Measurements from ENCODE around the gene CDH13. TPM values are rescaled to one million over a fixed set of nuclear protein-coding genes. Genes with fewer than 3 reads are reported as not detected.

CDH13 gene
- total and polyA plus RNA-seq, 10 of the 15 experiments (the other 5 are each of a cell fraction or from before 2014, with no cell fraction given), result under 0.01 to 0.05 TPM; not detected in 8

DNA sequence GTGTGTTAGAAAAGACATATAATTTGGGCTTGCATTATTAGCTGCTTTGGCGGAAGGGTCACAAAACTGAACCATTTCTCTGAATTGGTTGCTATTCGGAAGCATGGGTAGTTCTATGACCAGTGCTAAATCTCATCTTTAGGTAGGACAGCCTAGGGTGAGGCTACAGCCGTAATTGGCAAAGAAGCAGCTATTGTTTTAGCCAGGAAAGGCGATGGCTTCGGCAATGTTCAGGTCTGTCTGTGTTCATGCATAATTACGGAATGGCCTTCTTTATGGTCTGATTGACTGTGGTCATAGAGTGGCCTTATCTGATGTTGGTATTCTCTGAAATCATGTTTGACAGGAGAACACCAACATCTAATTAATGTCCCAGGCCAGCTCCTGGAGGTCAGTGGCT, 812.6 kb downstream of the CDH13 start:
- Histone ChIP-seq H3K36me3 (ENCODE audit: control insufficient read depth in 2 of 2, insufficient read depth in 2 of 2, low read length in 1 of 2) (no peaks in the 10 kb centered on the region), H3K9me3 (replicated peaks; ENCODE audit: control insufficient read depth, insufficient read depth, low read length) (no peaks in the 10 kb centered on the region), H3K4me3 (no peak overlapping the region), H3K4me2 (ENCODE audit: control insufficient read depth, insufficient read depth) (no peak overlapping the region), H3K27me3 (replicated peaks in 1 of 2; ENCODE audit: control insufficient read depth in 2 of 2, insufficient read depth in 2 of 2, low read length in 1 of 2) (no peaks in the 10 kb centered on the region), H4K20me1 (ENCODE audit: control insufficient read depth, insufficient read depth) (no peaks in the 10 kb centered on the region), H3K79me2 (ENCODE audit: control insufficient read depth, insufficient read depth, low read length) (no peaks in the 10 kb centered on the region), H3K4me1 (ENCODE audit: control insufficient read depth, insufficient read depth, low read length) (no peaks in the 10 kb centered on the region), H3K27ac (ENCODE audit: control insufficient read depth, insufficient read depth) (no peak overlapping the region), H3K9ac (ENCODE audit: control insufficient read depth, insufficient read depth, low read length) (no peak overlapping the region), H2AFZ (ENCODE audit: control insufficient read depth, low read depth, low read length) (no peak overlapping the region)
- POLR2A ChIA-PET, result interaction anchor here (0.6 kb wide), 1 partner anchor 85 kb away, joined by 4 read pairs; no protein-coding TSS in a partner anchor
- no peak for ATAC-seq
- no peak for FAIRE-seq
- no TSS peak for BruUV-seq (replicated peaks)
- RAD21 ChIA-PET (ENCODE audit: unreplicated experiment), result no interaction called here
- in situ Hi-C loops (cut with MboI), result no loop called here
- CTCF ChIA-PET, result interaction anchor here (1.0 kb wide), 1 partner anchor 7 kb away, joined by 3 read pairs; no protein-coding TSS in a partner anchor
- DNase-seq (ENCODE audit: low read depth, low spot score), result no peak
- intact Hi-C loops (cut with micrococcal nuclease; ENCODE audit: unreplicated experiment), result no loop called here
- SMC1A ChIA-PET (ENCODE audit: uncharacterized antibody, unreplicated experiment), result no interaction called here
- 47% methylated on average over 6 of the region's 6 CpGs for WGBS (ENCODE audit: insufficient coverage, insufficient replicate concordance, low lambda C conversion rate, missing lambda C conversion rate)
- TF ChIP-seq, protein P1, sequence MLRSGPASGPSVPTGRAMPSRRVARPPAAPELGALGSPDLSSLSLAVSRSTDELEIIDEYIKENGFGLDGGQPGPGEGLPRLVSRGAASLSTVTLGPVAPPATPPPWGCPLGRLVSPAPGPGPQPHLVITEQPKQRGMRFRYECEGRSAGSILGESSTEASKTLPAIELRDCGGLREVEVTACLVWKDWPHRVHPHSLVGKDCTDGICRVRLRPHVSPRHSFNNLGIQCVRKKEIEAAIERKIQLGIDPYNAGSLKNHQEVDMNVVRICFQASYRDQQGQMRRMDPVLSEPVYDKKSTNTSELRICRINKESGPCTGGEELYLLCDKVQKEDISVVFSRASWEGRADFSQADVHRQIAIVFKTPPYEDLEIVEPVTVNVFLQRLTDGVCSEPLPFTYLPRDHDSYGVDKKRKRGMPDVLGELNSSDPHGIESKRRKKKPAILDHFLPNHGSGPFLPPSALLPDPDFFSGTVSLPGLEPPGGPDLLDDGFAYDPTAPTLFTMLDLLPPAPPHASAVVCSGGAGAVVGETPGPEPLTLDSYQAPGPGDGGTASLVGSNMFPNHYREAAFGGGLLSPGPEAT (IDR thresholded peaks at IDR 0.05; ENCODE audit: low read depth), result no peak
- no peak for TF ChIP-seq CREM (IDR thresholded peaks at IDR 0.05; ENCODE audit: low read depth)
- TF ChIP-seq, protein P2, sequence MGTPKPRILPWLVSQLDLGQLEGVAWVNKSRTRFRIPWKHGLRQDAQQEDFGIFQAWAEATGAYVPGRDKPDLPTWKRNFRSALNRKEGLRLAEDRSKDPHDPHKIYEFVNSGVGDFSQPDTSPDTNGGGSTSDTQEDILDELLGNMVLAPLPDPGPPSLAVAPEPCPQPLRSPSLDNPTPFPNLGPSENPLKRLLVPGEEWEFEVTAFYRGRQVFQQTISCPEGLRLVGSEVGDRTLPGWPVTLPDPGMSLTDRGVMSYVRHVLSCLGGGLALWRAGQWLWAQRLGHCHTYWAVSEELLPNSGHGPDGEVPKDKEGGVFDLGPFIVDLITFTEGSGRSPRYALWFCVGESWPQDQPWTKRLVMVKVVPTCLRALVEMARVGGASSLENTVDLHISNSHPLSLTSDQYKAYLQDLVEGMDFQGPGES (IDR thresholded peaks at IDR 0.05), result no peak
- no peak for TF ChIP-seq PAX8 (IDR thresholded peaks at IDR 0.05)
- TF ChIP-seq BCLAF1 (IDR thresholded peaks at IDR 0.05), result no peak
- TF ChIP-seq YBX1 (IDR thresholded peaks at IDR 0.05), result no peak
- TF ChIP-seq SPI1 (IDR thresholded peaks at IDR 0.05; ENCODE audit: borderline replicate concordance, insufficient read depth, low read depth, low read length), result no peak
- no peak for TF ChIP-seq ZNF217 (IDR thresholded peaks at IDR 0.05)
- no peak for TF ChIP-seq TCF3 (IDR thresholded peaks at IDR 0.05; ENCODE audit: borderline replicate concordance, insufficient read depth, low read depth, low read length)
- no peak for TF ChIP-seq WRNIP1 (IDR thresholded peaks at IDR 0.05; ENCODE audit: borderline replicate concordance, low read depth, low read length)
- no peak for TF ChIP-seq FOXM1 (IDR thresholded peaks at IDR 0.05; ENCODE audit: low read depth, low read length)
- TF ChIP-seq MTA2 (IDR thresholded peaks at IDR 0.05; ENCODE audit: low read depth), result no peak
